Mesenchymal stem cell (in vitro differentiated cells and primary cell): ENCODE measurements around the gene DHRS7.

ENCODE experiments used
- DNase-seq: peaks from one replicate; pipeline ENCODE4 v3.0.0-alpha.2; 2013
- H2AFZ ChIP-seq: one replicate; pipeline ENCODE4 v1.6.1; 2013; ENCODE audit warnings: low read depth, mild to moderate bottlenecking, control low read depth, inconsistent platforms, low read length, moderate library complexity
- H2AK5ac ChIP-seq: 2 replicates; pipeline ENCODE4 v1.6.1; 2013; ENCODE audit warnings: low read length, moderate library complexity, mild to moderate bottlenecking, inconsistent platforms; ENCODE audit not compliant: severe bottlenecking
- H2BK120ac ChIP-seq: one replicate; pipeline ENCODE4 v1.6.1; 2013; ENCODE audit warnings: low read depth, mild to moderate bottlenecking, inconsistent platforms, low read length, moderate library complexity
- H2BK12ac ChIP-seq, 2 experiments: one replicate each; pipeline ENCODE4 v1.6.1; 2013; ENCODE audit warnings: inconsistent platforms in 2 of 2, low read length in 2 of 2, mild to moderate bottlenecking in 2 of 2, moderate library complexity in 2 of 2, control low read depth in 1 of 2
- H2BK15ac ChIP-seq: one replicate; pipeline ENCODE4 v1.6.1; 2013; ENCODE audit warnings: mild to moderate bottlenecking, low read depth, inconsistent platforms; ENCODE audit not compliant: poor library complexity, severe bottlenecking
- H2BK5ac ChIP-seq: 2 replicates; pipeline ENCODE4 v1.6.1; 2013; ENCODE audit warnings: low read depth, mild to moderate bottlenecking, low read length, control low read depth, inconsistent platforms; ENCODE audit not compliant: poor library complexity, severe bottlenecking
- H3K14ac ChIP-seq, 2 experiments: one replicate each; pipeline ENCODE4 v1.6.1; 2013; ENCODE audit warnings: inconsistent platforms in 2 of 2, low read length in 2 of 2, control low read depth in 1 of 2, mild to moderate bottlenecking in 1 of 2, moderate library complexity in 1 of 2
- H3K18ac ChIP-seq, 2 experiments: one replicate each; pipeline ENCODE4 v1.6.1; 2013; ENCODE audit warnings: inconsistent platforms in 2 of 2, low read length in 2 of 2, control low read depth in 1 of 2, low read depth in 1 of 2, mild to moderate bottlenecking in 1 of 2
- H3K23ac ChIP-seq, 2 experiments: one replicate each; pipeline ENCODE4 v1.6.1; 2013; ENCODE audit warnings: inconsistent platforms in 2 of 2, low read length in 2 of 2, mild to moderate bottlenecking in 2 of 2, moderate library complexity in 2 of 2, control low read depth in 1 of 2
- H3K27ac ChIP-seq: 2 replicates; pipeline ENCODE4 v1.5.1; 2013; ENCODE audit warnings: mild to moderate bottlenecking, moderate library complexity, low read length, control low read depth, inconsistent platforms; ENCODE audit not compliant: poor library complexity, severe bottlenecking
- H3K27me3 ChIP-seq, 2 experiments: 2 replicates each; pipeline versions ENCODE4 v1.6.1 to v1.7.0; 2013; ENCODE audit warnings: low read length in 2 of 2, mild to moderate bottlenecking in 2 of 2, moderate library complexity in 2 of 2, control low read depth in 1 of 2, inconsistent platforms in 1 of 2; ENCODE audit not compliant: control insufficient read depth in 1 of 2, insufficient read depth in 1 of 2
- H3K36me3 ChIP-seq, 2 experiments: 2 replicates each; pipeline versions ENCODE4 v1.6.1 to v1.7.0; 2013; ENCODE audit warnings: low read length in 2 of 2, control low read depth in 1 of 2, inconsistent platforms in 1 of 2, low read depth in 1 of 2, mild to moderate bottlenecking in 1 of 2; ENCODE audit not compliant: insufficient read depth in 2 of 2, control insufficient read depth in 1 of 2
- H3K4ac ChIP-seq, 2 experiments: one replicate each; pipeline ENCODE4 v1.6.1; 2013; ENCODE audit warnings: inconsistent platforms in 2 of 2, low read length in 2 of 2, mild to moderate bottlenecking in 2 of 2, moderate library complexity in 2 of 2, control low read depth in 1 of 2, low read depth in 1 of 2
- H3K4me1 ChIP-seq: 2 replicates; pipeline ENCODE4 v1.6.1; 2013; ENCODE audit warnings: low read depth, low read length, control low read depth; ENCODE audit not compliant: control insufficient read depth, insufficient read depth
- H3K4me2 ChIP-seq: 2 replicates; pipeline ENCODE4 v1.6.1; 2013; ENCODE audit warnings: low read length, mild to moderate bottlenecking, inconsistent platforms; ENCODE audit not compliant: poor library complexity, severe bottlenecking
- H3K4me3 ChIP-seq, 2 experiments: 2 replicates each; pipeline versions ENCODE4 v1.5.1 to v1.7.0; 2013; ENCODE audit warnings: low read length in 2 of 2, mild to moderate bottlenecking in 2 of 2, control low read depth in 1 of 2, low read depth in 1 of 2; ENCODE audit not compliant: insufficient read depth in 1 of 2
- H3K79me1 ChIP-seq: replicated peaks from 2 replicates; pipeline ENCODE4 v1.6.1; 2013; ENCODE audit warnings: mild to moderate bottlenecking, control low read depth, low read length, inconsistent platforms; ENCODE audit not compliant: poor library complexity, severe bottlenecking
- H3K9ac ChIP-seq: 2 replicates; pipeline ENCODE4 v1.7.0; 2013; ENCODE audit warnings: mild to moderate bottlenecking, low read length, moderate library complexity
- H3K9me3 ChIP-seq: 2 replicates; pipeline ENCODE4 v1.7.0; 2013; ENCODE audit warnings: mild to moderate bottlenecking, low read length; ENCODE audit not compliant: control insufficient read depth
- H4K8ac ChIP-seq: one replicate; pipeline ENCODE4 v1.6.1; 2013; ENCODE audit warnings: inconsistent platforms, mild to moderate bottlenecking, low read length, moderate library complexity
- H4K91ac ChIP-seq: one replicate; pipeline ENCODE4 v1.6.1; 2013; ENCODE audit warnings: mild to moderate bottlenecking, low read length, inconsistent platforms
- WGBS: methylation state at CpG from one replicate; pipeline ENCODE4 v1.1.7; 2013; ENCODE audit warnings: mixed read lengths; 5-methylcytosine and 5-hydroxymethylcytosine counted together

DHRS7 gene

GRCh38 chr14:60206249-60206670 lies 41.1 kb upstream of the DHRS7 start:
- no peak overlapping the region for H3K4ac ChIP-seq
- peaks cover 8 to 25% of the 10 kb centered on the region in 2 experiments for H3K27me3 ChIP-seq
- H2AFZ ChIP-seq = no peak overlapping the region
- H3K4me2 ChIP-seq = no peak overlapping the region
- no peak overlapping the region for H3K18ac ChIP-seq
- no peak overlapping the region for H4K91ac ChIP-seq
- no peak overlapping the region for H2BK15ac ChIP-seq
- DNase-seq = no peak
- H3K9ac ChIP-seq = no peak overlapping the region
- 84% methylated on average over 6 of the region's 7 CpGs for WGBS
- no peak overlapping the region for H3K14ac ChIP-seq
- no peaks in the 10 kb centered on the region for H3K4me1 ChIP-seq
- no peak overlapping the region for H2BK120ac ChIP-seq
- H4K8ac ChIP-seq = no peak overlapping the region
- no peak overlapping the region for H3K23ac ChIP-seq
- no peak overlapping the region for H3K27ac ChIP-seq
- no peak overlapping the region for H3K4me3 ChIP-seq
- no peak overlapping the region for H2BK5ac ChIP-seq
- H3K36me3 ChIP-seq = no peaks in the 10 kb centered on the region
- H2AK5ac ChIP-seq = no peak overlapping the region
- peaks cover 5% of the 10 kb centered on the region for H3K9me3 ChIP-seq
- H3K79me1 ChIP-seq = no peaks in the 10 kb centered on the region
- H2BK12ac ChIP-seq = no peak overlapping the region

GRCh38 chr14:60204843-60205774 lies 39.9 kb upstream of the DHRS7 start:
- Histone ChIP-seq H3K27ac (no peak overlapping the region), H2AFZ (no peak overlapping the region), H3K9me3 (peaks cover 5% of the 10 kb centered on the region), H3K9ac (no peak overlapping the region), H2BK5ac (no peak overlapping the region), H3K4me2 (no peak overlapping the region), H3K27me3 (peaks cover 8 to 21% of the 10 kb centered on the region in 2 experiments), H2BK12ac (no peak overlapping the region), H3K79me1 (no peaks in the 10 kb centered on the region), H3K36me3 (no peaks in the 10 kb centered on the region), H3K4me3 (no peak overlapping the region), H3K18ac (no peak overlapping the region), H3K4me1 (no peaks in the 10 kb centered on the region), H2BK15ac (no peak overlapping the region), H3K4ac (no peak overlapping the region), H3K23ac (no peak overlapping the region), H4K91ac (no peak overlapping the region), H3K14ac (no peak overlapping the region), H2AK5ac (no peak overlapping the region), H2BK120ac (no peak overlapping the region), H4K8ac (no peak overlapping the region)
- 51% methylated on average over 5 of the region's 6 CpGs for WGBS
- no peak for DNase-seq

- no peak overlapping the region for H2AFZ ChIP-seq
- H3K4me1 ChIP-seq = no peaks in the 10 kb centered on the region
- H3K23ac ChIP-seq = no peak overlapping the region
- H3K4me2 ChIP-seq = no peak overlapping the region
- no peaks in the 10 kb centered on the region for H3K36me3 ChIP-seq
- no peak overlapping the region for H4K91ac ChIP-seq
- no peaks in the 10 kb centered on the region for H3K79me1 ChIP-seq
- H3K27me3 ChIP-seq = peaks cover 8 to 20% of the 10 kb centered on the region in 2 experiments
- H2AK5ac ChIP-seq = no peak overlapping the region
- H3K4ac ChIP-seq = no peak overlapping the region
- peaks cover 10% of the 10 kb centered on the region for H3K9me3 ChIP-seq
- WGBS = 88% methylated on average over 6 of the region's 8 CpGs
- no peak overlapping the region for H2BK12ac ChIP-seq
- no peak for DNase-seq
- H2BK15ac ChIP-seq = no peak overlapping the region
- no peak overlapping the region for H2BK120ac ChIP-seq
- no peak overlapping the region for H3K27ac ChIP-seq
- no peak overlapping the region for H2BK5ac ChIP-seq
- H3K18ac ChIP-seq = no peak overlapping the region
- H3K9ac ChIP-seq = no peak overlapping the region
- H4K8ac ChIP-seq = no peak overlapping the region
- no peak overlapping the region for H3K14ac ChIP-seq
- H3K4me3 ChIP-seq = no peak overlapping the region
Observed at GRCh38 chr14:60204104-60204842, 39.1 kb upstream of the DHRS7 start.

- Histone ChIP-seq H3K4ac (no peak overlapping the region), H2BK12ac (no peak overlapping the region), H3K4me1 (no peaks in the 10 kb centered on the region), H3K9me3 (peaks cover 18% of the 10 kb centered on the region), H3K27me3 (no peaks in the 10 kb centered on the region), H4K8ac (no peak overlapping the region), H3K4me2 (no peak overlapping the region), H3K4me3 (no peak overlapping the region), H2BK15ac (no peak overlapping the region), H3K23ac (no peak overlapping the region), H4K91ac (no peak overlapping the region), H3K9ac (no peak overlapping the region), H3K36me3 (no peaks in the 10 kb centered on the region), H3K14ac (no peak overlapping the region), H3K79me1 (no peaks in the 10 kb centered on the region), H3K27ac (no peak overlapping the region), H2BK5ac (no peak overlapping the region), H2BK120ac (no peak overlapping the region), H2AK5ac (no peak overlapping the region), H2AFZ (no peak overlapping the region), H3K18ac (no peak overlapping the region)
- DNase-seq = no peak
Observed at GRCh38 chr14:60199321-60199720, 34.1 kb upstream of the DHRS7 start.
